GM12878 (cell line): ENCODE data around the gene RFX3. TPM values are rescaled to one million over a fixed set of nuclear protein-coding genes. Genes with fewer than 3 reads are reported as not detected.

Experiments
- ATAC-seq: fragments of 200-7000 bp; cut with Tn5 transposase; 3 replicates; pipeline ENCODE4 v1.9.1; 2020; ENCODE audit warnings: mild to moderate bottlenecking, moderate library complexity
- BruUV-seq: library from RNA; stranded (reverse); fragments of 400-500 nt; replicated peaks from 2 replicates; lab custom pipeline; 2021; lab: Mats Ljungman, UMichigan
- CTCF ChIA-PET: fragments of 300-600 bp; sonication (Branson Sonifier 250); formaldehyde crosslinking; extraction: SDS; loops from one replicate; lab custom pipeline; 2021; ENCODE audit warnings: inconsistent platforms; lab: Yijun Ruan, JAX
- POLR2A ChIA-PET: fragments of 350-600 bp; formaldehyde crosslinking; extraction: SDS; loops from one replicate; lab custom pipeline; 2021; ENCODE audit warnings: inconsistent platforms; lab: Charles Lee
- RAD21 ChIA-PET: fragments of 300-600 bp; sonication (Branson Sonifier 250); formaldehyde crosslinking; loops from one replicate; lab custom pipeline; 2023; ENCODE audit warnings: antibody characterized with exemption; ENCODE audit not compliant: unreplicated experiment; lab: Charles Lee
- SMC1A ChIA-PET: fragments of 300-600 bp; sonication (Branson Sonifier 250); formaldehyde crosslinking; loops from one replicate; lab custom pipeline; 2023; ENCODE audit not compliant: unreplicated experiment, uncharacterized antibody; lab: Charles Lee
- DNase-seq: peaks from one replicate; pipeline ENCODE4 v3.0.0-alpha.2; 2011; ENCODE audit warnings: low read depth, low spot score
- FAIRE-seq: peaks from 3 replicates; lab custom pipeline; 2011; peaks lifted over from hg19 to GRCh38; lab: Jason Lieb, UNC
- H2AFZ ChIP-seq: 2 replicates; pipeline ENCODE4 v1.6.0; 2011; ENCODE audit warnings: low read depth, low read length, control low read depth; ENCODE audit not compliant: control insufficient read depth
- H3K27ac ChIP-seq: 2 replicates; pipeline ENCODE4 v1.5.1; 2011; ENCODE audit warnings: control low read depth; ENCODE audit not compliant: control insufficient read depth, insufficient read depth
- H3K27me3 ChIP-seq, 2 experiments: replicated peaks in 1 of 2; 2 replicates each; pipeline versions ENCODE4 v1.6.0 to v1.6.1; 2011; ENCODE audit warnings: low read length in 1 of 2; ENCODE audit not compliant: control insufficient read depth in 2 of 2, insufficient read depth in 2 of 2
- H3K36me3 ChIP-seq, 2 experiments: 2 replicates each; pipeline ENCODE4 v1.5.1; 2011; ENCODE audit warnings: low read length in 1 of 2; ENCODE audit not compliant: control insufficient read depth in 2 of 2, insufficient read depth in 2 of 2
- H3K4me1 ChIP-seq: 2 replicates; pipeline ENCODE4 v1.6.1; 2011; ENCODE audit warnings: mild to moderate bottlenecking, low read length, moderate library complexity, mixed read lengths; ENCODE audit not compliant: control insufficient read depth, insufficient read depth
- H3K4me2 ChIP-seq: 2 replicates; pipeline ENCODE4 v1.6.0; 2011; ENCODE audit warnings: control low read depth; ENCODE audit not compliant: control insufficient read depth, insufficient read depth
- H3K4me3 ChIP-seq: fragments of 200-600 bp; sonication (generic); 2 replicates; pipeline ENCODE4 v1.5.1; 2016
- H3K79me2 ChIP-seq: 2 replicates; pipeline ENCODE4 v1.6.0; 2011; ENCODE audit warnings: low read length; ENCODE audit not compliant: control insufficient read depth, insufficient read depth
- H3K9ac ChIP-seq: 2 replicates; pipeline ENCODE4 v1.8.0; 2011; ENCODE audit warnings: low read length, control low read depth, mixed read lengths; ENCODE audit not compliant: control insufficient read depth, insufficient read depth
- H3K9me3 ChIP-seq: replicated peaks from 3 replicates; pipeline ENCODE4 v1.5.1; 2011; ENCODE audit warnings: mild to moderate bottlenecking, low read length; ENCODE audit not compliant: control insufficient read depth, insufficient read depth
- H4K20me1 ChIP-seq: 2 replicates; pipeline ENCODE4 v1.6.0; 2011; ENCODE audit not compliant: control insufficient read depth, insufficient read depth
- BACH1 ChIP-seq: fragments of 450-650 bp; IDR thresholded peaks from 2 replicates; pipeline ENCODE4 v1.6.1; 2017; ENCODE audit warnings: mild to moderate bottlenecking, borderline replicate concordance
- BHLHE40 ChIP-seq, 2 experiments: fragments of 450-650 bp in 1 of 2; IDR thresholded peaks; 2 replicates each; pipeline ENCODE4 v1.6.1; 2011 to 2017; ENCODE audit warnings: low read depth in 2 of 2, borderline replicate concordance in 1 of 2, improper control_type of control experiment in 1 of 2, low read length in 1 of 2, mild to moderate bottlenecking in 1 of 2
- CHD2 ChIP-seq: IDR thresholded peaks from 2 replicates; pipeline ENCODE4 v1.6.1; 2011; ENCODE audit warnings: low read depth, low read length, improper control_type of control experiment, borderline replicate concordance
- KLF5 ChIP-seq: fragments of 450-650 bp; IDR thresholded peaks from 2 replicates; pipeline ENCODE4 v1.6.1; 2014; ENCODE audit warnings: mild to moderate bottlenecking; ENCODE audit not compliant: partially characterized antibody
- NFIC ChIP-seq: IDR thresholded peaks from 2 replicates; pipeline ENCODE4 v1.6.1; 2012; ENCODE audit warnings: low read depth, mild to moderate bottlenecking, inconsistent platforms, low read length, moderate library complexity
- SMC3 ChIP-seq: IDR thresholded peaks from 2 replicates; pipeline ENCODE4 v1.6.1; 2011; ENCODE audit warnings: low read length, improper control_type of control experiment, borderline replicate concordance
- SPI1 ChIP-seq: IDR thresholded peaks from 2 replicates; pipeline ENCODE4 v1.6.1; 2011; ENCODE audit warnings: low read depth, mild to moderate bottlenecking, low read length, moderate library complexity, borderline replicate concordance; ENCODE audit not compliant: insufficient read depth
- SRF ChIP-seq, 2 experiments: IDR thresholded peaks; 2 replicates each; pipeline ENCODE4 v1.6.1; 2011; ENCODE audit warnings: low read depth in 2 of 2, low read length in 2 of 2, mild to moderate bottlenecking in 1 of 2, moderate library complexity in 1 of 2
- TCF12 ChIP-seq: IDR thresholded peaks from 2 replicates; pipeline ENCODE4 v1.6.1; 2011; ENCODE audit warnings: low read depth, mild to moderate bottlenecking, low read length
- TCF7 ChIP-seq: IDR thresholded peaks from 2 replicates; pipeline ENCODE4 v1.6.1; 2014; ENCODE audit warnings: antibody characterized with exemption, borderline replicate concordance
- ZNF622 ChIP-seq: fragments of 450-650 bp; IDR thresholded peaks from 2 replicates; pipeline ENCODE4 v1.6.1; 2017; ENCODE audit warnings: mild to moderate bottlenecking, inconsistent platforms
- ZZZ3 ChIP-seq: IDR thresholded peaks from 2 replicates; pipeline ENCODE4 v1.6.1; 2011; ENCODE audit warnings: low read depth; ENCODE audit not compliant: control insufficient read depth, insufficient read length
- WGBS: methylation state at CpG from one replicate; pipeline ENCODE4 v1.1.6; 2016; ENCODE audit warnings: low lambda C conversion rate; ENCODE audit not compliant: insufficient replicate concordance, insufficient coverage; ENCODE audit errors: missing lambda C conversion rate; 5-methylcytosine and 5-hydroxymethylcytosine counted together
- in situ Hi-C: fragments of 300-500 bp; cut with MboI; formaldehyde crosslinking; loops from 9 replicates; pipeline ENCODE4 v1.14.3; 2018; ENCODE audit warnings: mixed read lengths
- intact Hi-C: fragments of 100-400 bp; cut with micrococcal nuclease; formaldehyde crosslinking; loops from one replicate; pipeline ENCODE4 v1.14.2; 2022; ENCODE audit not compliant: unreplicated experiment
- polyA plus RNA-seq, 11 experiments: library from polyadenylated mRNA; depleted of rRNA in 4 of 11; unstranded in 6 of 11; stranded (reverse) in 5 of 11; fragments of >200 nt; fragmentation: Nextera tagmentation in 4 of 11; fragmentation: Illumina TruSeq in 1 of 11; extraction: Ambion mirVana in 4 of 11; extraction: Trizol in 1 of 11; gene quantifications; 1 replicate in 1 of 11; 2 replicates in 10 of 11; pipeline versions ENCODE4 v1.2.1 to v1.2.3, GENCODE V29; 2011 to 2016; ENCODE audit warnings: inconsistent platforms in 2 of 11, missing spikeins in 2 of 11, low read depth in 1 of 11
- total RNA-seq, 4 experiments: library from RNA; depleted of rRNA in 3 of 4; stranded (reverse); fragments of >200 nt in 3 of 4; fragmentation: Illumina TruSeq in 1 of 4; extraction: Trizol in 1 of 4; gene quantifications; 2 replicates each; pipeline versions ENCODE4 v1.2.1 to v1.2.3, GENCODE V29; 2013 to 2021
- TF ChIP-seq, protein P1 (sequence below): IDR thresholded peaks from 2 replicates; pipeline ENCODE4 v1.6.1; 2011; ENCODE audit warnings: mild to moderate bottlenecking, low read depth, low read length, moderate library complexity; ENCODE audit not compliant: insufficient replicate concordance
- TF ChIP-seq, protein P2 (sequence below): fragments of 450-650 bp; IDR thresholded peaks from 2 replicates; pipeline ENCODE4 v1.6.1; 2017; ENCODE audit warnings: mild to moderate bottlenecking
- TF ChIP-seq, protein P3 (sequence below): IDR thresholded peaks from 2 replicates; pipeline ENCODE4 v1.6.1; 2012; ENCODE audit warnings: mild to moderate bottlenecking, low read depth, low read length

Gene RFX3
- total and polyA plus RNA-seq, 10 of the 15 experiments (the other 5 are each of a cell fraction or from before 2014, with no cell fraction given), result 1.2 to 26.4 (median 6.7) TPM

DNA sequence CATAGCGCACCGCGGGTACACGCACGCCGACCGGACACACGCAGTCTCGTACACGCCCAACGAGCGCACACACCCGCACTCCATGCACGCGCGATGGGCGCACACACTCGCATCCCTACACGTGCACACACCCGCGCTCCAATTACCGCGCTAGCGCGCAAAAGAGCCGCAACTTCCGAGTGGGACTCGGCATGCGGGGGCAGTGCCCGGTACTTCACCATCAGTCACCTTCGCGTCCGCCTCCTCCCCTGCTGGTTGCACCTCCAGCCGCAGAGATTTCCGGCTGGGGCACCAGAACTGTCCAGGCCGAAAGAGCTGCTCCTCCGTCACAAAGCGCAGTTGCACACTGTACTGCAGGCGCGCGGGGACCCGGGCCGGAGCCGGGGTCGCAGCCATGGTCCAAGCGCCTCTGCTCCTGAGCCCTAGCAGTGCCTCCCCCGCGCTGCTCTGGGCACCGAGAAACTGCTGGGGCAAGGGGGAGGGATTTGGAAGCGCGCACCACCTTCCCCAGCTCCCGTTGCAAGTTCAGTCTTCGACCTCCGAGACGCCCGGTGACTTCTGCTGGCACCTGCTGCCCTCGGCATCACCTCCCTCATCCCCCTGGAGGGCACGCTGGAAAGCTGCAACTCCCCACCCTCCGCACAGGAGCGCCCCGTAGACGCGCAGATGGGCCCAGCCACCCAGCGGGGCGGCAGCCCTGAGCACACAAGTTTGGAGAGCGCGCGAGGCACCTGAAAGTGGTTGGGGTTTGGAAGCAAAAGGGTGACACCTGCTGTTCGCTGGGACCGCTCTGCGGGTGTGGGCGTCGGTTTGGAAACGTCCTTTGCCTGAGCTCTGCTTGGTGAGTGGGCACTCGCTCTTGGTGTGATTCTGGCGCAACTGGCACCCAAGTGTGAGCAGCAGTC is 344.5 kb downstream of the RFX3 start:
- in situ Hi-C loops (loop anchor here (5.0 kb wide), 1 partner anchor 324 kb away; no protein-coding TSS in a partner anchor), intact Hi-C loops (loop anchor here (2.0 kb wide), 1 partner anchor 324 kb away; no protein-coding TSS in a partner anchor)
- ChIA-PET CTCF (interaction anchor here (1.0 to 1.7 kb wide), 2 partner anchors 10 to 322 kb away, joined by 3 to 8 read pairs; no protein-coding TSS in a partner anchor), RAD21 (no interaction called here), SMC1A (interaction anchor here (1.3 to 1.6 kb wide), 2 partner anchors 10 to 323 kb away, joined by 4 to 5 read pairs; no protein-coding TSS in a partner anchor), POLR2A (no interaction called here)
- FAIRE-seq (no peak), DNase-seq (no peak), ATAC-seq (peak; percentile 68)
- no peaks in the 10 kb centered on the region for H3K9me3 ChIP-seq
- H3K27ac ChIP-seq, result no peak overlapping the region
- H3K36me3 ChIP-seq, result no peaks in the 10 kb centered on the region
- no peak overlapping the region for H3K4me3 ChIP-seq
- no peaks in the 10 kb centered on the region for H4K20me1 ChIP-seq
- H3K9ac ChIP-seq, result no peak overlapping the region
- WGBS, result 22% methylated on average over 63 of the region's 76 CpGs
- H2AFZ ChIP-seq, result no peak overlapping the region
- no TSS peak for BruUV-seq
- H3K4me2 ChIP-seq, result no peak overlapping the region
- H3K27me3 ChIP-seq, result peaks cover 7 to 9% of the 10 kb centered on the region in 2 experiments
- H3K4me1 ChIP-seq, result no peaks in the 10 kb centered on the region
- no peaks in the 10 kb centered on the region for H3K79me2 ChIP-seq
- TF ChIP-seq SRF (IDR thresholded peaks at IDR 0.05; ENCODE audit: low read depth in 2 of 2, low read length in 2 of 2) (no peak), SMC3 (peak; percentile 12; the same call in 1 of the 2 replicates), NFIC (no peak), KLF5 (no peak), TCF7 (no peak), ZNF622 (no peak), ZZZ3 (no peak), TCF12 (no peak), SPI1 (no peak), BHLHE40 (IDR thresholded peaks at IDR 0.05; ENCODE audit: borderline replicate concordance in 1 of 2, low read depth in 2 of 2, low read length in 1 of 2) (no peak), CHD2 (no peak), BACH1 (no peak)
- TF ChIP-seq, protein P1, sequence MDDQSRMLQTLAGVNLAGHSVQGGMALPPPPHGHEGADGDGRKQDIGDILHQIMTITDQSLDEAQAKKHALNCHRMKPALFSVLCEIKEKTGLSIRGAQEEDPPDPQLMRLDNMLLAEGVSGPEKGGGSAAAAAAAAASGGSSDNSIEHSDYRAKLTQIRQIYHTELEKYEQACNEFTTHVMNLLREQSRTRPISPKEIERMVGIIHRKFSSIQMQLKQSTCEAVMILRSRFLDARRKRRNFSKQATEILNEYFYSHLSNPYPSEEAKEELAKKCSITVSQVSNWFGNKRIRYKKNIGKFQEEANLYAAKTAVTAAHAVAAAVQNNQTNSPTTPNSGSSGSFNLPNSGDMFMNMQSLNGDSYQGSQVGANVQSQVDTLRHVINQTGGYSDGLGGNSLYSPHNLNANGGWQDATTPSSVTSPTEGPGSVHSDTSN, result no peak
- TF ChIP-seq, protein P2, sequence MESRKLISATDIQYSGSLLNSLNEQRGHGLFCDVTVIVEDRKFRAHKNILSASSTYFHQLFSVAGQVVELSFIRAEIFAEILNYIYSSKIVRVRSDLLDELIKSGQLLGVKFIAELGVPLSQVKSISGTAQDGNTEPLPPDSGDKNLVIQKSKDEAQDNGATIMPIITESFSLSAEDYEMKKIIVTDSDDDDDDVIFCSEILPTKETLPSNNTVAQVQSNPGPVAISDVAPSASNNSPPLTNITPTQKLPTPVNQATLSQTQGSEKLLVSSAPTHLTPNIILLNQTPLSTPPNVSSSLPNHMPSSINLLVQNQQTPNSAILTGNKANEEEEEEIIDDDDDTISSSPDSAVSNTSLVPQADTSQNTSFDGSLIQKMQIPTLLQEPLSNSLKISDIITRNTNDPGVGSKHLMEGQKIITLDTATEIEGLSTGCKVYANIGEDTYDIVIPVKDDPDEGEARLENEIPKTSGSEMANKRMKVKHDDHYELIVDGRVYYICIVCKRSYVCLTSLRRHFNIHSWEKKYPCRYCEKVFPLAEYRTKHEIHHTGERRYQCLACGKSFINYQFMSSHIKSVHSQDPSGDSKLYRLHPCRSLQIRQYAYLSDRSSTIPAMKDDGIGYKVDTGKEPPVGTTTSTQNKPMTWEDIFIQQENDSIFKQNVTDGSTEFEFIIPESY, result no peak
- TF ChIP-seq, protein P3, sequence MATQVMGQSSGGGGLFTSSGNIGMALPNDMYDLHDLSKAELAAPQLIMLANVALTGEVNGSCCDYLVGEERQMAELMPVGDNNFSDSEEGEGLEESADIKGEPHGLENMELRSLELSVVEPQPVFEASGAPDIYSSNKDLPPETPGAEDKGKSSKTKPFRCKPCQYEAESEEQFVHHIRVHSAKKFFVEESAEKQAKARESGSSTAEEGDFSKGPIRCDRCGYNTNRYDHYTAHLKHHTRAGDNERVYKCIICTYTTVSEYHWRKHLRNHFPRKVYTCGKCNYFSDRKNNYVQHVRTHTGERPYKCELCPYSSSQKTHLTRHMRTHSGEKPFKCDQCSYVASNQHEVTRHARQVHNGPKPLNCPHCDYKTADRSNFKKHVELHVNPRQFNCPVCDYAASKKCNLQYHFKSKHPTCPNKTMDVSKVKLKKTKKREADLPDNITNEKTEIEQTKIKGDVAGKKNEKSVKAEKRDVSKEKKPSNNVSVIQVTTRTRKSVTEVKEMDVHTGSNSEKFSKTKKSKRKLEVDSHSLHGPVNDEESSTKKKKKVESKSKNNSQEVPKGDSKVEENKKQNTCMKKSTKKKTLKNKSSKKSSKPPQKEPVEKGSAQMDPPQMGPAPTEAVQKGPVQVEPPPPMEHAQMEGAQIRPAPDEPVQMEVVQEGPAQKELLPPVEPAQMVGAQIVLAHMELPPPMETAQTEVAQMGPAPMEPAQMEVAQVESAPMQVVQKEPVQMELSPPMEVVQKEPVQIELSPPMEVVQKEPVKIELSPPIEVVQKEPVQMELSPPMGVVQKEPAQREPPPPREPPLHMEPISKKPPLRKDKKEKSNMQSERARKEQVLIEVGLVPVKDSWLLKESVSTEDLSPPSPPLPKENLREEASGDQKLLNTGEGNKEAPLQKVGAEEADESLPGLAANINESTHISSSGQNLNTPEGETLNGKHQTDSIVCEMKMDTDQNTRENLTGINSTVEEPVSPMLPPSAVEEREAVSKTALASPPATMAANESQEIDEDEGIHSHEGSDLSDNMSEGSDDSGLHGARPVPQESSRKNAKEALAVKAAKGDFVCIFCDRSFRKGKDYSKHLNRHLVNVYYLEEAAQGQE, result no peak
